Eye (tissue), 1 donor: ENCODE results near the gene SORBS1.
"Not testable (repeated sequence)": the region's sequence is repeated elsewhere in the genome, so short reads cannot be mapped to it uniquely, and the experiment has no call there.

Source experiments
- DNase-seq: peaks from one replicate; pipeline ENCODE4 v3.0.0-alpha.2; 2015

The SORBS1 gene

DNA sequence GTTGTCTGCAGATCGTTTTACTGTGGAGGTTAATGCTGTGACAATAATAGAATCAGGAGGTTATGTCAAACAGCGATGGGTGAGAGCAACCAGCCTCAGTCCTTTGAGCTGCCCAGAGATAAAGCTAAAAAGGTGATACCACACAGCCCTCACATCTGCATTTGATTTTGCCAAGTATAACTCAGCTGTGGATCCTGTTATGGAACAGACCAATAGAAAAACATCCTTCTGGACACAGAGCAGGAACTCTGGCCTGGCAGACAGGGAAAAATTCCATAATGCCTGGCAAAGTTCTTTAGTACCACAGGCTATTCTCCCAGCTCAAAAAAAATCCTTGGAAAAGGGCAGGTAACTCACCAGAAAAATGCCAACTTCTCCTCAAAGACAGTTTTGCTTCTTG, 183.2 kb downstream of the SORBS1 start:
- DNase-seq: no peak

DNA sequence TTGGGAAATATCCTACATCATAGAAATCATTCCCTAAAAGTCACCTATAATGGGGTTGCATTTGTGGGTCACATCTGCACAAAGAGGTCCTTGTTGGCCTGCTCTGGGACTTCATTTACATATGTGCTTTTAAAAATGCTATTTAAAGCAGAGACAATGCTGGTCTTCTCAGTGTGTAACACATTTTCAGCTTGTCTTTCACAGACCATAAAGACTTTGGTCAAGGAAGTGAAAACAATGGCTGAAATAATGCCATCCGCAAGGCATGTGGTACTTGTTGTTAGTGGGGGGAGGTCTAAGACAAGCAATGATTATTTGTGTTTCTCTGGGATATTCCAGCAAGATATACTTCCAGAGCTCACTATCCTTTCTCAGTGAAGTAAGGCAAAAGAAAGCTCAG, 185.8 kb downstream of the SORBS1 start:
- DNase-seq: no peak

DNA sequence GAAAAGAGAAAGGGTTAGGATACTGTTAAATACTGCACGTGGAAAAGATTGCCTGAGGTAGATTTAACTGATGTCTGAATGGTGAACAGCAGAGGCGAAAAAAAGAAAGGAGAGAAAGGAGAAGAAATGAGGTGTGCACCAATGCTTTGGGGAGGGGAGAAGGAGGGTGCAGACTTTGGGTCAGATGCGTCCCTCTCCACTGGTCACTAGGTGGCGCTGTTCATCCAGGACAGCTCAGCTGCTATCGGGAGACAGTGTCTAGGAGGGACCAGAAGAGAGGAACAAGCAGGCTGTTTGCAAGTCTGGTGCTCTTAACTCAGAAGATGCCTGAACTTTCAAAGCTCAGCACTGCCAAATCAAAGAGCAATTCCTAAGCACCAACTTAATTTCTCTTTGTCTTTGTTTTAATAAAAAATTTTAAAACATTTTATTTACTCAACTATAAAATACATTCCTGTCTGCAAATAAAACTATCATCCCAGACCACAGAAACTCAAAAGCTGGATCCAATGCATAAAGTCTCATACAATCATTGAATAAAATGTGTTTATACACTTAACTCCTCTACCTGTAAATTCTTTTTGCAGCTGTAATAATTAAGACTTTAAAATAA, 186.5 kb downstream of the SORBS1 start:
- DNase-seq: peak; percentile 90

DNA sequence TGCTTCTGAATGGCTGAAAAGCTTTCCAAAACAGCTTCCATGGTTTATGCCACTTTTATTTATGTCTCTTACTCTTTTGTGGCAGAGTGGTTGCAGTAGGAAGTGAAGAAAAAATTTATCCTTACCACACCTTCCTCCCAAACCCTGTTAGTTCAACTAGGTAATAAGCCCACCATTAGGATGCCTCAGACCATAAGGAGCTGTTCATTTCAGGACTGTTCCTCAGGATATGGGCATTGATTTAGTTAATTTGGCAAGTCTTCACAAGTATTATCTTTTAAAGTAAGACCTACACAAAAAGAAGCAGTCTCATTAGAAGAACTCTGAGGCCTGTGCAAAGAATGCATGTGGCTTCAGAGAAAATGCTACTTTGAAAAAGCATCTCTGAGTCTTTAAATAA, 187.5 kb downstream of the SORBS1 start:
- DNase-seq: no peak

DNA sequence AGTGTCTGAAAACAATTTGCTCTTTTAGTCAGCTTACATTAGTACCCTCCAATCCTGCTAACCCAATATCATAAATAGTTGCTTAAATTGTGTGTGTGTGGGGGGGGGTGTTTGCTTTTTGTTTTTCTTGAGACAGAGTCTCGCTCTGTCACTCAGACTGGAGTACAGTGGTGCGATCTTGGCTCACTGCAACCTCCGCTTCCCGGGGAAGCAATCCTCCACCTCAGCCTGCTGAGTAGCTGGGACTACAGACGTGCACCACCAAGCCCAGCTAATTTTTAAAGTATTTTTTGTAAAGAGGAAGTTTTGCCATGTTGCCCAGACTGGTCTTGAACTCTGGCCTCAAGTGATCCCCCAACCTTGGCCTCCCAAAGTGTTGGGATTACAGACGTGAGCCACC, 196.8 kb downstream of the SORBS1 start:
- no peak for DNase-seq

DNA sequence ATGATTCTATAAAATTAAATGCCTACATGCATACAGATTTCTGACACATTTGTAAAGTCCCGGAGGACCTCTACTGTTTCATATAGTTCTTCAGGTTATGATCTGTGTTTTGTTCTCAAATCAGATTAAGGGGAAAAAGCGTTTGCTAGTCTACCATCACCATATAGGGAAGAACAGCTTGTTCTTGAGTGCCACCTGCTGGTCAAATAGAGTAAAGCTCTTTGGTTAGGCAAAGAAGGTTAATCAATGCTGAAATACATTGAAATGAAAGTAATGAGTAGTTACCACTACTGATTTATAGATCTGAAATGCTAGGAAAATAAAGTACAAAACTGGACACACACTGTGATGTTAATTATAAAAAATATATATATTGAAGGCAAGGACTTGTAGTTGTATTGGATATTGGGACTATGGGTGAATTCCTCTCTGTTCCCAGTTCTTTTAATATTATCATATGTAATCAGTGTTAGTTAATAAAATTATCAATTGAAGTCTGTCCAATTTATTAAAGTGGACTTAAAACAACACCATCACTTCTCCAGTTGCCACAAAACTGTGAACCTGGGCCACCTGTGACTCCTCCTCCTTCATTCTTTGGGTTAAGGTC, 197.8 kb downstream of the SORBS1 start:
- DNase-seq: peak; percentile 91

DNA sequence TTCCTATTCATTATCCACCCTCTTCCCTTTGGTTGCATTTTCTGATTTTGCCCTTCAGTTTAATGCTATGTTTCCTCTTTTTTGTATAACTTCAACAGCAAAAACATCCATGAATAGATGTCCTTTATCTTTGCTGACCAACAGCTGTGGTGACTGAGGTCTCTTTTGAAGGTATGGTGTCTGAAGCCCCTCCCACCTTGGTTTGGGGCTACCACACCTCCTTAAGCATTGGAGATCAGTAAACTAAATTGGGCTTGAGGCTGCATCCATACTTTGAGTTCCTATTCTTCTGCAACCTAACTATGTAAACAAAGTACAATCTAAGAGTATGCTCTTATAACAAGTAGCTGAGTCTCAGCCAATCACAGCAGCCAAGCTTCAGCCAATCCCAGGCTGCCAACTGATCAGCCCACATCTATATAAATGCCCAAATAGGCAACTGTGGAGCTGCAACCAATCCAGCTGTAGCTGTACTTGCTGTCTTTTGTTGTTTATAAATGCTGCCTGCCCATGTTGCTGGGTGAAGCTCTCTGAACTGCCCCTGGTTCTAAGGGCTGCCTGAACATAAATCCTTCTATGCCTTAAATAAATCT, 201.0 kb downstream of the SORBS1 start:
- DNase-seq: no peak

DNA sequence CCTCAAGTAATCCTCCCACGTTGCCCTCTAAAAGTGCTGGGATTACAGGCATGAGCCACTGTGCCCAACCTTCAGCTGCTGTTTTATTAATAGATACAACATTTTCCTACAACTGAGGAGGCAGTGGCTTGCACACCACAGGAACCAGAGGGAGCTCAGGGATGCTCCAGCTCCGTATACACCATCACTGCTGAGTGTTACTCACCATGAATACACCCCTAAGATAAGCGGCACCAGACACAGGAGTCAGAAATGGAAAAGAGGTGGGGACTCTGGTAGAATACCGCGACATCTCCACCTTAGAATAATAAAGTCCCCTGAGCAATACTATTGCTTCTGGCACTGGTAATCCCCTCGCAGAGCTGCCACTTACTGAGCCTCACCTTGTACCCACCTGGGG, 201.7 kb downstream of the SORBS1 start:
- no peak for DNase-seq

DNA sequence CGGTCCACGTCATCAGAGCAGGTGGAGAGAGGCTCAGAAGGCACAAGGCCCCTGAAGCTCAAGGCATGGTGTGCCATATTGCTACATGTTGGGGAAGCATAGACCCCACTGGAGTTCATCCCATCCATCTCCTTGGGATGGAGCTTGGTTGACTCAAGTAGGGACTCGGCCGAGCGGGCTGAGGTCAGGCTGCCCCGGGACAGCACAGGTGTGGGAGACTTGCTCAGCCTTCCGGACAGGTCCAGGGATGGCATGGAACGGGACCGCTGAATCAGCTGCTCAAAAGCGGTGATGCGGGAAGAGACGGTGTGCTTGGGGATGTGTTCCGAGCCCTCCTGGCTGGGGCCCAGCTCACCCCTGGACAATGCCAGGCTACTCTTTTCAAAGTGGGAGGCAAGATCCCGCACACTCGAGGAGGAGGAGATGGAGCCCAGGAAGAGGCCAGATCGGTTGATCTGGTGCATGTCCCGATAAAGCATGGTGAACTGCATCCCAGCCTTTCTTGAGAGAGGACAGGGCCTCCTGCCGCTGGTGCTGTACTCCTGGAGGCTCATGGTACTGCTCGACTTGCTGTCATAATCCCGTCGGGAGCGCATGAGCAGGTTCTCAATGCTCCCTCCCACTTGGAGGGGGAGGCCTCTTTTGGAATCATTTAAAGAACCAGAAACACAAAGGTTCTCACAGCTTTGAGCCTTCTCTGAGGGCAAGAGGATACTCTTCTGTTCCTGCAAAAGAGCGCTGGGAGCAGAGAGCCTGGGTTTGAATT, 204.8 kb downstream of the SORBS1 start:
- no peak for DNase-seq

DNA sequence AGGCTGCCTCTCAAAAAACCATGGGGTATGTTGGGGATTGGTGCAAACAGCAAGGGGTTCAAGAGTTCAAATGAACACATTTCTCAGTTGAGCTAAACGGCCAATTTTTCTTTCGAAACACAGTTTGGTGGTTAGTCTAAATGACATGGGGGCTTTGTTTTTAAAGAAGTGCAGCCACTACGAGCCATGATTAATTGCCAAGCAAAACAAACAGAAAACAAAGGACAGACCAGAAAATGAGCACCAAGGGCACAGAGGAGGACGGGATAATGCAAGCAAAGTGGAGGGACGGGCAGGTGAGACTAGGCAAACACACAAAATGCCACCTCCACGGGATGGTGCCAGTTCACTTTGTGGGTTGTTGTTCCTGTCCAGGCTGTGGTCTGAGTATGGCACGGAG, 205.9 kb downstream of the SORBS1 start:
- no peak for DNase-seq

DNA sequence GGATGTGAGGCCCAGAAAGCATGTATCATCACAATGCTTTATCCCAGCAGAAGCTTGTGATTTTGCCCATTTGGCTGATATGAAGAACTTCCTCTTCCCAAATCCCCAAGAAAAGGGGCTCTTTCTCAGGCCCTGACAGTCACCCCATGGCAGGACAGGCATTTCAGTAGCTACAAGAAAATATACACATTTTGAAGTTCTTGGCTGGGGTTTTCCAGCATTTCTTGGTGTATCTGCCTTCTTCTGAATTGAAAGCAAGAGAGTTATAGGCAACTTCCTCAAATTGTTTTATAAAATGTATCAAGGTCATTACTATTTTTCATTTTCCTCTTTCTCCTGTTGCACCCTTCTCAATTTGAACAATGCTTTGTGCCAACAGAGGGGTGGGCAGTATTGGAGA, 207.1 kb downstream of the SORBS1 start:
- no peak for DNase-seq

DNA sequence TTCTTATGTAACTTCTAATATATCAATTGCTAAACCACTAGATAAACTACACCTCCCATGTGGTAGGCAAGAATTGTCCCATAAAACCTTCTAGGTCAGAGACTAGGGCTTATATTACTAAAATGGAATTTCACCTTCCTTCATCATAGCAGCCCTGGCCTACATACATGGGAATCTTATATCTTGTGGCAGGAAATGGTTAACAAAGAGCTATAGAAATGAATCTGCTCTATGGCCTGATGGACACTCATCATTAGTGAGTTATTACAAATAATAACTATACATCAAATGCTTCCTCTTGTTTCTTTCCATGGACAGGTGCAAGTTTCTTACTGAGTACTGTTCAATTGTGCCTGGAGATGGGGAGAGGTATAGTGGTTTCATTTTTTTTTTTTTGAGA, 208.0 kb downstream of the SORBS1 start:
- DNase-seq: no peak

DNA sequence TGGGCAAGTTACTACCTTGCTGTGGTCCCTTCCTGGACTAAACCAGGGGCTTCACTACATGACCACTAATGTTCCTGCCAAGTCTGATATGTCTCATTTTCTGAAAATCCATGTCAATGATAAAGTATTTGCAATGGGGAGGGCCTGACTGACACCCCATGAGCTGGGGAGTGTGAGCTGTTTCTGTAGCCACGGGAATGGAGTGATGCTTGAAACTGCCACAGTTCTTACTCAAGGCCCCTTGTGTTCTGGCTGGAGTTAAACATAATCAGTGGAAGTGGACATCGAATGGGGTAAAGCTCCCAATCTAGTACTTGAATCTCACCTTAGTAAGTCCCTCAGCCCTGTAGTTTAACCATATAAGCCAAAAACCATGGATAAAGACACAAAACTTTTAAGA, 208.5 kb downstream of the SORBS1 start:
- no peak for DNase-seq

DNA sequence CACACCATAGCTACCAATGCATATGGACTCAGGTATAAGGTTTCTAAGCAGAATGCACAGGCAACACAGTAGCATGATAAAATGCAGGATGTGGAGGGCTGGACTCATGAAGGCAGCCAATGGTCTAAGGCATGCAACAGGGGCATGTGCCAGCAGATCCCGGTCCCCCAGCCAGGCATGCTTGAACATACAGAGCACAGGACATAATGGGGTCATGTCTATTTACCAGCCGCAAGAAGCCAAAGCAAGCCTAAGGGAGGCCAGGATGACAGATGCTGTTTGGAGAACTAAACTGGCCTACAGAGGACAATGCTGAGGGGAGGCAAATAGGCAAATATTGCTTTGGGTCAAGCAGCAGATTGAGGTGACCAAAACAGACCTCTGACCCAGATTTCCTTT, 210.3 kb downstream of the SORBS1 start:
- peak; percentile 42 for DNase-seq

DNA sequence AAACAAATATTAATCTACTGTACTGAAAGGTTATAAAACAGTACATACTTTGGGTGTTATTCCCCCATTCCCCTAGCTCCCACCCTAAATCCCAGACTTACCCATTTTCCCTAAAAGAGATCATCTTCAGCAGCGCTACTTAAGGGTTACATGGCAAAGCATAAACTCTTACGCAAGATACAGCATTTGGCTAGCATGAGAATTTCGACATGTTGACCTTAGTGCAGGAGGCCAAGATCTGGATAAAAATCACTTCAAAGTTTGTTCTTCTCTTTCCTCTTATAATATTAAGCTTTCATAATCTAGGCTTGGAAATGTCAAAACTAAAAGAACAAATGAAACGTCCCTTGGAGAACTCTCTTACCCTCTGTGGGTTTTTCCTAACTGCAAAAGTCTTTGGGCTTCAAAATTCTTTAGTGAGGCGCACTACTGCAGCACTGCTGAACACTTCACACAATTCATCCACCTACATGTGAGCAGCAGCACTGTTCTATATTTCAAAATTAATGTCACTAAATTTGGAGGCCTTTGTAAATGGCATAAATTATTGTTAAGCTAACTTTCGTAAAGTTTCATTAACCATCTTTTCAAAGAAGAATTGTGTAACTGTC, 210.8 kb downstream of the SORBS1 start:
- DNase-seq: no peak

DNA sequence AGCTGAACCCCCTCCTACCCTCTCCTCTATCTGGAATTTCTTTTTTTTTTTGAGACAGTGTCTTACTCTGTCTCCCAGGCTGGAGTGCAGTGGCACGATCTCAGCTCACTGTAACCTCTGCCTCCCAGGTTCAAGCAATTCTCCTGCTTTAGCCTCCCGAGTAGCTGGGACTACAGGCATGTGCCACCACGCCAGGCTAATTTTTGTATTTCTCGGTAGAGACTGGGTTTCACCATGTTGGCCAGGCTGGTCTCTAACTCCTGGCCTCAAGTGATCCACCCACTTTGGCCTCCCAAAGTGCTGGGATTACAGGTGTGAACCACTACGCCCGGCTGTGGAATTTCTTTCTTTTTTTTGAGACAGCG, 213.8 kb downstream of the SORBS1 start:
- DNase-seq: not testable (repeated sequence)

DNA sequence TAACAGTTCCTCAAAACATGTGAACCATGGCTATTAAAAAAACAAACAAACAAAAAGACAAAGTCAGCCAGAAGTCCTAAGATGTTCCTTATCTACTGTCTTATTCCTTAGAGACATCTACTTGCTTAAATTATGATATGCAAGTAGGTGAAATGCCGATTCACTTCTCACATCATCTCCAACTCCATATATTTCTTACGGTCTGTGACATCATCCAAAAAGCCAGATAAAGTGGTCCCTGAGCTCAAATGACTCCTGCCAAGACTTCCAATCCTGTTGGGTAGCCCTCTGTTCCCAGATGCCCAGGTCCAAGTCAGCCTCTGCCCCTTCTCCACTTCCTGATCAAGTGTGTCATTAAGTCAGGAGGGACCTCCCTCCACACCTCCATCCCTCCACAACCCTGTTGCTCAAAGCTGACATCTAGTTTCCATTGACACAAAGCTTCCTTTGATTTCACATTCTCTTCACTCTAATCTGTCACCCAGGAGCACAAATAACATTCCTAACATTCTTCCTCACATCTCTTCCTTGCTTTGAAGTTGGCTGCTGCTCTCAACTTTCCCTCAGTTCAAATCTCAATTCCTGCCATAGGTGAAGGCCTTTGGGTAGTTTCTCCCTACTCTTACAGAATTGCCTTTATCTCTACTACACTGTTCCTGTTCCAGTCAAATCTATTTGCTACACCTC, 214.3 kb downstream of the SORBS1 start:
- DNase-seq: no peak

DNA sequence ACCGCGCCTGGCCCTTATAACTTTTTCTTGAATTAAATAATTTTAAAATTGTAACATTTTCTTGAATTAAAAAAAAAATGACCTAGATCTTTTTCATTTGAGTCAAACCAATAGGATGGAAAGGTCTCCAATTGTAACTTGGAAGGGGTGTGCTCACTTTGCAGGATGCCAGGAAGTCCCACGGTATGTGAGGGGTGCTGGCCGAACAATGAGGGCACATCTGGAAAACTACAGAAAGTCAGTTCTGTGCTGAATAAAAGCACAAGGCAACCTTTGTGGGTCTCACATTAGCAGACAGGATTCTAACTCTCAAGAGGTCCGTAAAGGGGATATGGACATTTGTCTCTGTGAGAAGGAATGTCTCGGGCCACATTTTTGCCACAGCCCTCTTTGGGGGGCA, 217.6 kb downstream of the SORBS1 start:
- no peak for DNase-seq

DNA sequence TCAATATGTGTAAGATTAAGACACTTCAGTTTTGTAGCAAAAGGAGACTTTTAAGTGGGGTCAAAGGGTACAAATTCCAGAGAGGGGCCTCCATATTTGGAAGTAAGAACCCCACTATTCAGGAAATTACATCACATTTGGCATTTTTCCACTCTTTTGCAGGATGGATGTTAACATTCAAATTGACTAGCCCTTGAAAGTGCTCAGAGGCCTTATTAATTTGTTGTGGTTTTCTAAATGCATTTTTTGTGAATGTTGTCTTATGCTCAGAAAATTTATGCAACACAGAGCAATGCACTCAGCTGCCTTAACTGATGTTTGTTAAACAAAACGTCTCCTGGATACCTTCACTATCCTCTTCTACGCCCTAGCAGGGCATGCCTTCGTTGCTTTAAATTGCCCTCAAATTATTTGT, 219.4 kb downstream of the SORBS1 start:
- no peak for DNase-seq

DNA sequence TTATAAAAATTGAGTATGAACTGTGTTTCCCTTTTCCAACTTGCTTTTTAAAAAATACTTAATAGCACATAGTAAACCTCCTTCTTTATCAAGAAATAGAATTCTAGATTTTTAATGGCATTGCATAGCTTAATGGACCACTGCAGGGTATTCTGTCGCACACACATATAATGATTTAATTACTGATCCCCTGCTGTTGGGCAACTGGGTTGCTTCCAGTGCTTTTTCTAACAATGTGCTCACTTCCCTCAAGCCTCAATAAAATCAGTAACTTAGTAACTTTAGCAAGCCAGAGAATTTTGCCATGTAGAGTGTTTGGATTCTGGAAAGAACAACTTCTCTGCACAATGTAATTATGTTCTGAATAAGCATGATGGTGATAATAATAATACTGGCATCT, 221.3 kb downstream of the SORBS1 start:
- no peak for DNase-seq

DNA sequence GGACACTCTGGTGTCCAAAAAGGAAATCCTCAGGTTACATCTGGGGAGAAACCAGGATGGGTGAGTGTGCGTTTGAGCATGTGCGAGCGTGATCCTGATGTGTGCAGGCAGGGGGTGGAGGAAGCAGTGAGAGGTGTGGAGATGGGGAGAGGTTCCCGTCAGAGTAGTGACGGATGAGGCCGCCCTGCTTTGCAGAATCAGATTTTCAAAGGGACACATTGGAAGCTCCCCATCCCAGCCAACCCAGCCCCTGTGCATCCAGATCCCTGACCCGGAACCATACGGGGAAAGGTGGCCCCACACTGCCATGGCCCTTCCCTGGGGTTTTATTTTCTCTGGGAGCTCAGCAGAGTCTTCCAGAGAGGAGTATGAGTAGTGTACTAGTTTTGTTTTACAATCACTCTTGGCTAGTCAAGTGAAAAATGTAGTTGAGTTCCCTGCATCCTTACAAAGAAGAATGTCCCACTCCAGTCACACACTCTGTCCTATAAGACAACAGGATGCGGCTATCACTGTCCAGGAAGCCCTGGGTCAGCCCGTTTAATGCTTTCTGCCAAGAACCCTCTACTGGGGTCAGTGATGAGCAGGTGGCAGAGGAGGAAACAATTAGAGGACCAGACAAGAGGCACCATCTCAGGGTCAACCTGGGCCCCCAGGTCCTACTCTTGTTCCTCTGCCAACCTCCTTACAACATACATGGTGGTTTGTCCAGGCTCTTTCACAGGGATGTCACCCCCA, 223.6 kb downstream of the SORBS1 start:
- DNase-seq: no peak

DNA sequence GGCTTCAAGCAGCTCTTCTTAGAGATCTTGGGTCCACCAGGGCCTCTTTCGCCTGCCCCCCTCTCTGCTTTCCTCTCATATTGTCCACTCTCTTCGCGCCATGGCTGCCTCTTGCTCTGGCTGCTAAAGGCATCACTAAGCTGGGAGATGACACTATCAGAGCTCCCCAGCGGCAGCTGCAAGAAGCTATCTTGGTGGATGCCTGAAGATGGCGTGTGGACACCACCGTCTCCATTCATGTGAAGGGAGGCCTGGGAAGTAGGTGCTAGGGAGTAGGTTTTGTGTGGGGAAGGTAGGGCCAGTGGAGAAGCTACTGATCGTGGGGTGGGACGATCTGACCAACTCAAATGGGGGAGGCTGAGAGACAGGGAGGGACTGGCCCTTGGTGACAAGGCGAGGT, 224.5 kb downstream of the SORBS1 start:
- DNase-seq: no peak
